AG09309 (cell line): ENCODE results near the gene PRM1.
A peak's percentile ranks its signal among the peaks of the same experiment; 100 is the strongest.
"Not testable (repeated sequence)": the region's sequence is repeated elsewhere in the genome, so short reads cannot be mapped to it uniquely, and the experiment has no call there.

Experiments used
- DNase-seq: peaks from one replicate; pipeline ENCODE4 v3.0.0-alpha.2; 2010; ENCODE audit warnings: low read depth
- H3K4me3 ChIP-seq: 2 replicates; pipeline ENCODE4 v1.5.1; 2011; ENCODE audit warnings: mild to moderate bottlenecking, low read depth, low read length, moderate library complexity; ENCODE audit not compliant: control insufficient read depth
- TF ChIP-seq, protein P1 (sequence below): IDR thresholded peaks from 2 replicates; pipeline ENCODE4 v1.5.1; 2011; ENCODE audit warnings: mild to moderate bottlenecking, low read depth, low read length, inconsistent platforms; ENCODE audit not compliant: insufficient read depth, control insufficient read depth; ENCODE audit errors: missing control alignments

The PRM1 gene

DNA sequence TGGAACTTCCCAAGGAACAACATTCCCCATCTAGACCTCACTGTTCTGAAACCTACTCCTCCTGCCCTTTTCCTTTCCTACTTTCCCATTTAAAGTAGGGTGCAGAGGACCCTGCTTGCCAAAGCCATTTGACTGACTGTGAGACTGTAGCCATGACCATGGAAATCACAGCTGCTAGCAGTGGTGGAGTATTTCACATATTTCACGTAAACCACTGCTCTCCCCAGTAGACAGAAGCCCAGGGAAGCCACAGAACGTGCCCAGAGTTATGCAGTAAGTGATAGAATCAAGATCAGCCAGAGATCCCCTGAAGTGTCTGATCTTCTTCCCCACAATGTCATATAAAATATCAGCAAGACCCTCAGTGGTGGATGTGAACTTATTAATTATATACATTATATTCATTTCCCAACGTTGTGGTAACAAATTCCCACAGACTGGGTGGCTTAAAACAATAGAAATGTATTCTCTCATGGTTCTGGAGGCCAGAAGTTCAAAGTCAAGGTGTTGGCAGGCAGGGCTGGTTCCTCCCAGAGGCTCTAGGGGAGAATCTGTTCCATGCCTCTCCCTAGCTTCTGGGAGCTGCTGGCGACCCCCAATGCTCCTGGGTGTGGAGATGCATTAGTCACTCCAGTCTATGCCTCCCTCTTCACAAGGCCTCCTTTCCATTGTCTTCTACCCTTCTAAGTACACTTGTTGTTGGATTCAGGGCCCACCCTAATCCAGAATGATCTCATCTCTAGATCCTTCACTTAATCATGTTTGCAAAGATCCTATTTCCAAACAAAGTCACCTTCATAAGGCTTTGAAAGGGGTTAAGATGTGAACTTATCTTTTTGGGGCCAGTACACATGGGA lies 20.7 kb upstream of the PRM1 start:
- DNase-seq = no peak
- no peak overlapping the region for H3K4me3 ChIP-seq
- TF ChIP-seq, protein P1, sequence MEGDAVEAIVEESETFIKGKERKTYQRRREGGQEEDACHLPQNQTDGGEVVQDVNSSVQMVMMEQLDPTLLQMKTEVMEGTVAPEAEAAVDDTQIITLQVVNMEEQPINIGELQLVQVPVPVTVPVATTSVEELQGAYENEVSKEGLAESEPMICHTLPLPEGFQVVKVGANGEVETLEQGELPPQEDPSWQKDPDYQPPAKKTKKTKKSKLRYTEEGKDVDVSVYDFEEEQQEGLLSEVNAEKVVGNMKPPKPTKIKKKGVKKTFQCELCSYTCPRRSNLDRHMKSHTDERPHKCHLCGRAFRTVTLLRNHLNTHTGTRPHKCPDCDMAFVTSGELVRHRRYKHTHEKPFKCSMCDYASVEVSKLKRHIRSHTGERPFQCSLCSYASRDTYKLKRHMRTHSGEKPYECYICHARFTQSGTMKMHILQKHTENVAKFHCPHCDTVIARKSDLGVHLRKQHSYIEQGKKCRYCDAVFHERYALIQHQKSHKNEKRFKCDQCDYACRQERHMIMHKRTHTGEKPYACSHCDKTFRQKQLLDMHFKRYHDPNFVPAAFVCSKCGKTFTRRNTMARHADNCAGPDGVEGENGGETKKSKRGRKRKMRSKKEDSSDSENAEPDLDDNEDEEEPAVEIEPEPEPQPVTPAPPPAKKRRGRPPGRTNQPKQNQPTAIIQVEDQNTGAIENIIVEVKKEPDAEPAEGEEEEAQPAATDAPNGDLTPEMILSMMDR = no peak

DNA sequence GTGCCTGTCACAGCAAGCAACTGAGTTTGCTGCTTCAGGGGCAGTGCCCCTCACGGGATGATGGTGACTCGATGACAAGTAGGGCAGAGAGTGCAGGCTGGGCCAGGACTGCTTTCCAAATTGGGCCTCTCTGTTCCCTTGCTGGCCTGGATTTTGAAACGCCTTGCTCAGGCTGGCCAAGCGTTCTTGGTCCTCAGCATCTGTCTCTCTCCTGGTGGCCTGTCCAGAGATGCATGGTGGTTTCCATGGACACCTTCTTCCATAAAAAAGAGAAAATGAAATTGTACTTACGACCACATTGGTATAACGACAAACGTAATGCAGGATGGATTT lies 19.4 kb upstream of the PRM1 start:
- TF ChIP-seq, protein P1 = no peak
- H3K4me3 ChIP-seq = no peak overlapping the region
- DNase-seq = no peak

DNA sequence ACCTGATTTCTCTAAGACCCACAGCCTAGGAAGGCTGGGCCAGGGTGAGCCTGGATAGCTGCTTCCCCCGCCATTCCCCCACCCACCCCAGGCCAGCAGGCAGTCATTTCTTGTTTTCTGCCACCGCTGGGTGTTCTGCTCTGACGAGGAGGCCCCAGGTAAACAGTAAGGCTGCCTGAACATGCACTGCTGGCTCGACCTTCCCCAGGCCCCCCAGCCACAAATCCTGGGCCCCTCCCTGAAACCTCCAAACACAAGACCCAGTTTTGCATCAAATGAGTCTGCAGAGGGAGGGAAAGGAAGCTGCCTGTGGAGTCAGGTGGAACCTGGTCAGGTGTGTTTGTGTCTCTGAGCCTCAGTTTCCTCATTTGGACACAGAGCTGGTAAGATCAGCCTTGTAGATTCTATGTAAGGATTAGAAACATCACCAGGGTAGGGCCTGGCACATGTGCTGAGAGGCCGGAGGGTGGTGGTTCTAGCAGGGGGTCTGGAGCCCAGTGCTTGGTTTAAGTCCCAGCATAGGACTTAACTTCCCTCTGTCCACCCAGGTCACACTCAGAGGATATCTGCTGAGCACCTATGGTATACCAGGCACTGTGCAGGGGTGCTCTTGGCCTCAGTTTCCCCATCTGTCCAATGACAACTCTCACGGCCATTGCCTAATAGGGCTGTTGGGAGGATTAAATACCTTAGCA lies 18.9 kb upstream of the PRM1 start:
- TF ChIP-seq, protein P1 = no peak
- H3K4me3 ChIP-seq = no peak overlapping the region
- no peak for DNase-seq

DNA sequence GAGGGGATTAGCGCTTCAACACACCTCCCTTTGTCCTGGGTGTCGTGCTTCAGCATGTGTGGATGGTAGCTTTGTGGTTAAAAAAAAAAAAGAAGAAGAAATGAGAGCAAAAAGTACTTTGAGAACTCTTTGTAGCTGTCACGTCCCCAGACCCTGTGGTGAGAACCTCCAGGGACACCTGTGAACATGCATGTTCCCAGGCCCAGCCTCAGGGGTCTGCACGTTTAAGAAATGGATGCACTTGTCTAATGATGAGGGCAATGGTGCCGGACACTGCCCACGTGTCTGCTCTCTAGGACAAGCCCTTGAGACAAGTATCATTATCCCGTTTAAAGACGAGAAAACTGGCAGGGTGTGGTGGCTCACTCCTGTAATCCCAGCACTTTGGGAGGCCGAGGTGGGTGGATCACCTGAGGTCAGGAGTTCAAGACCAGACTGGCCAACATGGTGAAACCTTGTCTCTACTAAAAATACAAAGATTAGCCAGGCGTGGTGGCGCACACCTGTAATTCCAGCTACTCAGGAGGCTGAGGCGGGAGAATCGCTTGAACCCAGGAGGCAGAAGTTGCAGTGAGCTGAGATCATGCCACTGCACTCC lies 17.9 kb upstream of the PRM1 start:
- not testable (repeated sequence) for DNase-seq, H3K4me3 ChIP-seq

DNA sequence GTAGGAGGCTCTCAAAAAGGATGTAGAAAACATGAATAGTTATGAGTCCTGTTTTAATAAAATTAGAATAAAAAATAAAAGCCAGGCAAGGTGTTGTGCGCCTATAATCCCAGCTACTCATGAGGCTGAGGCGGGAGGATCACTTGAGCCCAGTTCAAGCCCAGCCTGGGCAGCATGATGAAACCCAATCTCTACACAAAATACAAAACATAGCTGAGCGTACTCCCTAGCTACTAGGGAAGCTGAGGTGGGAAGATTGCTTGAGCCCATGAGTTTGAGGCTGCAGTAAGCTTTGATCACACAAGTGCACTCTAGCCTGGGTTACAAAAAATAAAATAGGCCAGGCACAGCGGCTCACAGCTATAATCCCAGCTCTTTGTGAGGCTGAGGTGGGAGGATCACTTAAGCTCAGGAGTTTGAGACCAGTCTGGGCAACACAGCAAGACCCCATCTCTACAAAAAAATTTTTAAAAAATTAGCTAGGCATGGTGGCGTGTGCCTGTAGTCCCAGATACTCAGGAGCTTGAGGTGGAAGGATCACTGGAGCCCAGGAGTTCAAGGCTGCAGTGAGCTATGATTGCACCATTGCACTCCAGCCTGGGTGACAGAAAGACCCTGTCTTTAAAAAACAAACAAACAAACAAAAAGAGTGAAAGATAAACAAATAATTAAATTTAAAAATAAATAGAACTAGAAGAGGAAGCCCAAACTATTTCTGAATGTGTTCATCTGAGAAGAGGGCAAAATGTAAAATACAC lies 17.2 kb upstream of the PRM1 start:
- no peak overlapping the region for H3K4me3 ChIP-seq
- no peak for DNase-seq
- TF ChIP-seq, protein P1 = no peak

- H3K4me3 ChIP-seq = peak overlapping the region; percentile 4; the same call in 1 of the 2 replicates
- DNase-seq = peak; percentile 25
- TF ChIP-seq, protein P1 = no peak
Measured at GRCh38 chr16:11297492-11298142, 16.5 kb upstream of the PRM1 start.
